Measurements from ENCODE around the gene KAT5.
"Not testable (repeated sequence)": the region's sequence is repeated elsewhere in the genome, so short reads cannot be mapped to it uniquely, and the experiment has no call there.

The KAT5 gene

GRCh38 chr11:65701686-65702085, 10.4 kb upstream of the KAT5 start:
- Histone ChIP-seq H3K9ac (ENCODE audit: low read length) (no peak overlapping the region), H4K5ac (ENCODE audit: low read length) (no peak overlapping the region)

DNA sequence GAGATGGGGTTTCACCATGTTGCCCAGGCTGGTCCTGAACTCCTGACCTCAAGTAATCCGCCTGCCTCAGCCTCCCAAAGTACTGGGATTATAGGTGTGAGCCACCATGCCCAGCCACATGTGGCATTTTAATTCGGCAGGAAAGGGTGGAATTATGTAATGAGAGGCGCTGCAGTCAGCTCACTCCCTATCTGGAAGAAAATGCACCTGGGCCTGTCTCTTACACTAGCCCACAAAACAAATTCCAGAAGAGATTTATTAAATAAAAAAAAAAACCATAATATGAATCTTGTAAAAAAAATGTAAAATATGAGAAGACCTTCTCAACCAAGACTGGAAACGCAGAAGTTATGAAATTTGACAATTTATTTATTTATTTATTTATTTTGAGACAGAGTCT, 8.2 kb upstream of the KAT5 start:
- H3K79me1 ChIP-seq (ENCODE audit: low read length): no peaks in the 10 kb centered on the region
- H3K79me2 ChIP-seq (ENCODE audit: control insufficient read depth, insufficient read depth, low read length): no peaks in the 10 kb centered on the region
- no peak overlapping the region for H4K5ac ChIP-seq (ENCODE audit: low read length)
- no peak overlapping the region for H2BK120ac ChIP-seq (ENCODE audit: low read depth, low read length)
- no peaks in the 10 kb centered on the region for H3K4me1 ChIP-seq (ENCODE audit: control insufficient read depth, low read depth, low read length)
- no peak overlapping the region for H3K4ac ChIP-seq (ENCODE audit: low read depth, low read length)
- no peak overlapping the region for H4K8ac ChIP-seq (ENCODE audit: low read depth, low read length)
- no peak overlapping the region for H3K9ac ChIP-seq (ENCODE audit: low read length)
- H3K56ac ChIP-seq (ENCODE audit: low read length): no peak overlapping the region
- no peak overlapping the region for H3K27ac ChIP-seq (ENCODE audit: low read depth, low read length)
- no peak overlapping the region for H3K18ac ChIP-seq (ENCODE audit: low read length)
- H3K23ac ChIP-seq (ENCODE audit: low read length): no peak overlapping the region
- no peak overlapping the region for H3K4me3 ChIP-seq (ENCODE audit: low read length)
- no peaks in the 10 kb centered on the region for H3K27me3 ChIP-seq (ENCODE audit: insufficient read depth, low read length, poor library complexity)
- H2AK5ac ChIP-seq (ENCODE audit: low read length): no peak overlapping the region
- no peak overlapping the region for H2BK5ac ChIP-seq (ENCODE audit: low read length)
- no peak overlapping the region for H2BK15ac ChIP-seq (replicated peaks; ENCODE audit: low read depth)
- no peak overlapping the region for H3K4me2 ChIP-seq (ENCODE audit: low read length)
- DNase-seq: no peak
- H3K36me3 ChIP-seq (ENCODE audit: control insufficient read depth, insufficient read depth, low read length): no peaks in the 10 kb centered on the region
- no CpG with 5 or more reads among the region's 4 CpGs for WGBS (ENCODE audit: extremely low coverage, insufficient coverage, low lambda C conversion rate)

More at GRCh38 chr11:65701686-65702085, 10.4 kb upstream of the KAT5 start:
- H2BK15ac ChIP-seq (replicated peaks; ENCODE audit: low read depth): no peak overlapping the region
- H3K56ac ChIP-seq (ENCODE audit: low read length): no peak overlapping the region
- DNase-seq: no peak
- no peak overlapping the region for H3K23ac ChIP-seq (ENCODE audit: low read length)
- no peak overlapping the region for H3K4me2 ChIP-seq (ENCODE audit: low read length)
- no peak overlapping the region for H2AK5ac ChIP-seq (ENCODE audit: low read length)
- H3K79me2 ChIP-seq (ENCODE audit: control insufficient read depth, insufficient read depth, low read length): no peaks in the 10 kb centered on the region
- H3K18ac ChIP-seq (ENCODE audit: low read length): no peak overlapping the region
- no peak overlapping the region for H2BK120ac ChIP-seq (ENCODE audit: low read depth, low read length)
- H3K27ac ChIP-seq (ENCODE audit: low read depth, low read length): no peak overlapping the region
- no peak overlapping the region for H4K8ac ChIP-seq (ENCODE audit: low read depth, low read length)
- no peaks in the 10 kb centered on the region for H3K36me3 ChIP-seq (ENCODE audit: control insufficient read depth, insufficient read depth, low read length)
- no peaks in the 10 kb centered on the region for H3K4me1 ChIP-seq (ENCODE audit: control insufficient read depth, low read depth, low read length)
- no peak overlapping the region for H3K4me3 ChIP-seq (ENCODE audit: low read length)
- WGBS (ENCODE audit: extremely low coverage, insufficient coverage, low lambda C conversion rate): no CpG with 5 or more reads among the region's 1 CpG
- H3K27me3 ChIP-seq (ENCODE audit: insufficient read depth, low read length, poor library complexity): no peaks in the 10 kb centered on the region
- no peaks in the 10 kb centered on the region for H3K79me1 ChIP-seq (ENCODE audit: low read length)
- H3K4ac ChIP-seq (ENCODE audit: low read depth, low read length): no peak overlapping the region
- H2BK5ac ChIP-seq (ENCODE audit: low read length): no peak overlapping the region

DNA sequence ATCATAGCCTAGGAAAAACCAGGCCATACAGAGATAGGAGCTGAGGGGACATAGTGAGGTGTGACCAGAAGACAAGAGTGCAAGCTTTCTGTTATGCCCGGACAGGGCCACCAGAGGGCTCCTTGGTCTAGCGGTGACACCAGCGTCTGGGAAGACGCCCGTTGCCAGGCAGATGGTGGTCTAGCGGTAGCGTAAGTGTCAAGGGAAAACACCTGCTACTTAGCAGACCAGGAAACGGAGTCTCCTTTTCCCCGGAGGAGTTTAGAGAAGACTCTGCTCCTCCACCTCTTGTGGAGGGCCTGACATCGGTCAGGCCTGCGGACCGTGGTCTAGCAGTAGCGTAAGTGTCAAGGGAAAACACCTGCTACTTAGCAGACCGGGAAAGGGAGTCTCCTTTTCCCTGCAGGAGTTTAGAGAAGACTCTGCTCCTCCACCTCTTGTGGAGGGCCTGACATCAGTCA, 5.7 kb upstream of the KAT5 start:
- not testable (repeated sequence) for H3K4me2 ChIP-seq (ENCODE audit: low read length); H3K23ac ChIP-seq (ENCODE audit: low read length); H3K9ac ChIP-seq (ENCODE audit: low read length); H4K8ac ChIP-seq (ENCODE audit: low read depth, low read length); H3K4ac ChIP-seq (ENCODE audit: low read depth, low read length); H2AK5ac ChIP-seq (ENCODE audit: low read length); H2BK5ac ChIP-seq (ENCODE audit: low read length); H4K5ac ChIP-seq (ENCODE audit: low read length); H3K27ac ChIP-seq (ENCODE audit: low read depth, low read length); H3K79me2 ChIP-seq (ENCODE audit: control insufficient read depth, insufficient read depth, low read length); H3K4me1 ChIP-seq (ENCODE audit: control insufficient read depth, low read depth, low read length); H3K36me3 ChIP-seq (ENCODE audit: control insufficient read depth, insufficient read depth, low read length); H2BK120ac ChIP-seq (ENCODE audit: low read depth, low read length); H3K79me1 ChIP-seq (ENCODE audit: low read length); H3K27me3 ChIP-seq (ENCODE audit: insufficient read depth, low read length, poor library complexity); H3K18ac ChIP-seq (ENCODE audit: low read length); H3K4me3 ChIP-seq (ENCODE audit: low read length); H2BK15ac ChIP-seq (replicated peaks; ENCODE audit: low read depth); H3K56ac ChIP-seq (ENCODE audit: low read length)
- peak; percentile 69 for DNase-seq
- no CpG with 5 or more reads among the region's 14 CpGs for WGBS (ENCODE audit: extremely low coverage, insufficient coverage, low lambda C conversion rate)

- not testable (repeated sequence) for H3K4ac ChIP-seq (ENCODE audit: low read depth, low read length); H3K27ac ChIP-seq (ENCODE audit: low read depth, low read length); DNase-seq; H2BK5ac ChIP-seq (ENCODE audit: low read length); H3K36me3 ChIP-seq (ENCODE audit: control insufficient read depth, insufficient read depth, low read length); H3K56ac ChIP-seq (ENCODE audit: low read length); H3K4me2 ChIP-seq (ENCODE audit: low read length); H4K5ac ChIP-seq (ENCODE audit: low read length); H2BK15ac ChIP-seq (replicated peaks; ENCODE audit: low read depth); H3K27me3 ChIP-seq (ENCODE audit: insufficient read depth, low read length, poor library complexity); H3K9ac ChIP-seq (ENCODE audit: low read length); H4K8ac ChIP-seq (ENCODE audit: low read depth, low read length); H3K23ac ChIP-seq (ENCODE audit: low read length); H3K4me1 ChIP-seq (ENCODE audit: control insufficient read depth, low read depth, low read length); H3K18ac ChIP-seq (ENCODE audit: low read length); H3K4me3 ChIP-seq (ENCODE audit: low read length); H2AK5ac ChIP-seq (ENCODE audit: low read length); H3K79me2 ChIP-seq (ENCODE audit: control insufficient read depth, insufficient read depth, low read length); H3K79me1 ChIP-seq (ENCODE audit: low read length); H2BK120ac ChIP-seq (ENCODE audit: low read depth, low read length)
- WGBS (ENCODE audit: extremely low coverage, insufficient coverage, low lambda C conversion rate): no CpG with 5 or more reads among the region's 12 CpGs
These were observed 5.0 kb upstream of the KAT5 start for GRCh38 chr11:65707002-65707401.

- DNase-seq: no peak
- Histone ChIP-seq H3K4ac (ENCODE audit: low read depth, low read length) (no peak overlapping the region), H2BK120ac (ENCODE audit: low read depth, low read length) (no peak overlapping the region), H3K9ac (ENCODE audit: low read length) (no peak overlapping the region), H3K4me1 (ENCODE audit: control insufficient read depth, low read depth, low read length) (no peaks in the 10 kb centered on the region), H3K27me3 (ENCODE audit: insufficient read depth, low read length, poor library complexity) (no peaks in the 10 kb centered on the region), H3K18ac (ENCODE audit: low read length) (no peak overlapping the region), H2AK5ac (ENCODE audit: low read length) (no peak overlapping the region), H4K5ac (ENCODE audit: low read length) (no peak overlapping the region), H3K27ac (ENCODE audit: low read depth, low read length) (no peak overlapping the region), H3K79me2 (ENCODE audit: control insufficient read depth, insufficient read depth, low read length) (no peaks in the 10 kb centered on the region), H3K4me3 (ENCODE audit: low read length) (no peak overlapping the region), H3K79me1 (ENCODE audit: low read length) (peaks cover 6% of the 10 kb centered on the region), H3K36me3 (ENCODE audit: control insufficient read depth, insufficient read depth, low read length) (no peaks in the 10 kb centered on the region), H3K4me2 (ENCODE audit: low read length) (no peak overlapping the region), H4K8ac (ENCODE audit: low read depth, low read length) (no peak overlapping the region), H2BK5ac (ENCODE audit: low read length) (no peak overlapping the region), H2BK15ac (replicated peaks; ENCODE audit: low read depth) (no peak overlapping the region), H3K56ac (ENCODE audit: low read length) (no peak overlapping the region), H3K23ac (ENCODE audit: low read length) (no peak overlapping the region)
- WGBS (ENCODE audit: extremely low coverage, insufficient coverage, low lambda C conversion rate): no CpG with 5 or more reads among the region's 5 CpGs
These were observed 3.6 kb upstream of the KAT5 start for GRCh38 chr11:65708451-65708850.

- Histone ChIP-seq H3K36me3 (ENCODE audit: control insufficient read depth, insufficient read depth, low read length) (peaks cover 2% of the 10 kb centered on the region), H3K27ac (ENCODE audit: low read depth, low read length) (no peak overlapping the region), H3K4me1 (ENCODE audit: control insufficient read depth, low read depth, low read length) (no peaks in the 10 kb centered on the region), H3K79me1 (ENCODE audit: low read length) (peaks cover 6% of the 10 kb centered on the region), H2AK5ac (ENCODE audit: low read length) (no peak overlapping the region), H3K4me3 (ENCODE audit: low read length) (no peak overlapping the region), H3K4ac (ENCODE audit: low read depth, low read length) (no peak overlapping the region), H2BK15ac (replicated peaks; ENCODE audit: low read depth) (no peak overlapping the region), H3K4me2 (ENCODE audit: low read length) (no peak overlapping the region), H3K79me2 (ENCODE audit: control insufficient read depth, insufficient read depth, low read length) (no peaks in the 10 kb centered on the region), H4K8ac (ENCODE audit: low read depth, low read length) (no peak overlapping the region), H3K56ac (ENCODE audit: low read length) (no peak overlapping the region), H3K27me3 (ENCODE audit: insufficient read depth, low read length, poor library complexity) (no peaks in the 10 kb centered on the region), H3K23ac (ENCODE audit: low read length) (no peak overlapping the region), H3K18ac (ENCODE audit: low read length) (no peak overlapping the region), H2BK120ac (ENCODE audit: low read depth, low read length) (no peak overlapping the region), H2BK5ac (ENCODE audit: low read length) (no peak overlapping the region), H4K5ac (ENCODE audit: low read length) (no peak overlapping the region), H3K9ac (ENCODE audit: low read length) (no peak overlapping the region)
- no CpG with 5 or more reads among the region's 8 CpGs for WGBS (ENCODE audit: extremely low coverage, insufficient coverage, low lambda C conversion rate)
- DNase-seq: peak; percentile 75
These were observed 2.4 kb upstream of the KAT5 start for GRCh38 chr11:65709661-65710060.

Data from mesendoderm (in vitro differentiated cells).